Measurements from ENCODE around the gene EYA2.

EYA2 gene

GRCh38 chr20:47038566-47039560 lies 144.2 kb downstream of the EYA2 start:
- Histone ChIP-seq H3K4me3 (ENCODE audit: low read length) (no peak overlapping the region), H3K36me3 (ENCODE audit: insufficient read depth, low read length) (no peaks in the 10 kb centered on the region), H2AFZ (ENCODE audit: low read depth, low read length) (no peak overlapping the region), H3K27me3 (ENCODE audit: insufficient read depth, low read length) (no peaks in the 10 kb centered on the region), H3K4me1 (ENCODE audit: insufficient read depth, low read length) (no peaks in the 10 kb centered on the region), H3K9me3 (ENCODE audit: low read length) (no peaks in the 10 kb centered on the region)

- H3K4me3 ChIP-seq (ENCODE audit: low read length) = no peak overlapping the region
- no peaks in the 10 kb centered on the region for H3K4me1 ChIP-seq (ENCODE audit: insufficient read depth, low read length)
- H2AFZ ChIP-seq (ENCODE audit: low read depth, low read length) = no peak overlapping the region
- no peaks in the 10 kb centered on the region for H3K36me3 ChIP-seq (ENCODE audit: insufficient read depth, low read length)
- H3K27me3 ChIP-seq (ENCODE audit: insufficient read depth, low read length) = no peaks in the 10 kb centered on the region
- H3K9me3 ChIP-seq (ENCODE audit: low read length) = no peaks in the 10 kb centered on the region
Measured at GRCh38 chr20:47040506-47041125, 146.0 kb downstream of the EYA2 start.

GRCh38 chr20:47041396-47041899 lies 146.8 kb downstream of the EYA2 start:
- H3K36me3 ChIP-seq (ENCODE audit: insufficient read depth, low read length) = no peaks in the 10 kb centered on the region
- H3K27me3 ChIP-seq (ENCODE audit: insufficient read depth, low read length) = no peaks in the 10 kb centered on the region
- H3K4me3 ChIP-seq (ENCODE audit: low read length) = no peak overlapping the region
- no peaks in the 10 kb centered on the region for H3K9me3 ChIP-seq (ENCODE audit: low read length)
- no peak overlapping the region for H2AFZ ChIP-seq (ENCODE audit: low read depth, low read length)
- no peaks in the 10 kb centered on the region for H3K4me1 ChIP-seq (ENCODE audit: insufficient read depth, low read length)

GRCh38 chr20:47042464-47042863 lies 147.8 kb downstream of the EYA2 start:
- no peak overlapping the region for H2AFZ ChIP-seq (ENCODE audit: low read depth, low read length)
- no peak overlapping the region for H3K4me3 ChIP-seq (ENCODE audit: low read length)
- H3K9me3 ChIP-seq (ENCODE audit: low read length) = no peaks in the 10 kb centered on the region
- H3K36me3 ChIP-seq (ENCODE audit: insufficient read depth, low read length) = no peaks in the 10 kb centered on the region
- H3K4me1 ChIP-seq (ENCODE audit: insufficient read depth, low read length) = no peaks in the 10 kb centered on the region
- no peaks in the 10 kb centered on the region for H3K27me3 ChIP-seq (ENCODE audit: insufficient read depth, low read length)

- Histone ChIP-seq H3K4me3 (ENCODE audit: low read length) (no peak overlapping the region), H3K36me3 (ENCODE audit: insufficient read depth, low read length) (no peaks in the 10 kb centered on the region), H3K4me1 (ENCODE audit: insufficient read depth, low read length) (no peaks in the 10 kb centered on the region)
Measured at GRCh38 chr20:47043086-47043485, 148.4 kb downstream of the EYA2 start.

GRCh38 chr20:47044938-47045337 lies 150.3 kb downstream of the EYA2 start:
- Histone ChIP-seq H2AFZ (ENCODE audit: low read depth, low read length) (no peak overlapping the region), H3K27me3 (ENCODE audit: insufficient read depth, low read length) (no peaks in the 10 kb centered on the region), H3K4me1 (ENCODE audit: insufficient read depth, low read length) (no peaks in the 10 kb centered on the region), H3K36me3 (ENCODE audit: insufficient read depth, low read length) (no peaks in the 10 kb centered on the region), H3K4me3 (ENCODE audit: low read length) (no peak overlapping the region), H3K9me3 (ENCODE audit: low read length) (no peaks in the 10 kb centered on the region)

More at GRCh38 chr20:47043086-47043485, 148.4 kb downstream of the EYA2 start:
- Histone ChIP-seq H2AFZ (ENCODE audit: low read depth, low read length) (no peak overlapping the region), H3K9me3 (ENCODE audit: low read length) (no peaks in the 10 kb centered on the region), H3K27me3 (ENCODE audit: insufficient read depth, low read length) (no peaks in the 10 kb centered on the region)

GRCh38 chr20:47048054-47048453 lies 153.4 kb downstream of the EYA2 start:
- H2AFZ ChIP-seq (ENCODE audit: low read depth, low read length) = no peak overlapping the region

GRCh38 chr20:47049771-47050170 lies 155.1 kb downstream of the EYA2 start:
- H3K4me1 ChIP-seq (ENCODE audit: insufficient read depth, low read length) = no peaks in the 10 kb centered on the region
- no peaks in the 10 kb centered on the region for H3K9me3 ChIP-seq (ENCODE audit: low read length)
- no peaks in the 10 kb centered on the region for H3K27me3 ChIP-seq (ENCODE audit: insufficient read depth, low read length)
- H3K4me3 ChIP-seq (ENCODE audit: low read length) = no peak overlapping the region
- no peak overlapping the region for H2AFZ ChIP-seq (ENCODE audit: low read depth, low read length)
- H3K36me3 ChIP-seq (ENCODE audit: insufficient read depth, low read length) = no peaks in the 10 kb centered on the region

More at GRCh38 chr20:47048054-47048453, 153.4 kb downstream of the EYA2 start:
- Histone ChIP-seq H3K4me3 (ENCODE audit: low read length) (no peak overlapping the region), H3K36me3 (ENCODE audit: insufficient read depth, low read length) (no peaks in the 10 kb centered on the region), H3K27me3 (ENCODE audit: insufficient read depth, low read length) (no peaks in the 10 kb centered on the region), H3K9me3 (ENCODE audit: low read length) (no peaks in the 10 kb centered on the region), H3K4me1 (ENCODE audit: insufficient read depth, low read length) (no peaks in the 10 kb centered on the region)

GRCh38 chr20:47050996-47051395 lies 156.4 kb downstream of the EYA2 start:
- Histone ChIP-seq H3K36me3 (ENCODE audit: insufficient read depth, low read length) (no peaks in the 10 kb centered on the region), H3K27me3 (ENCODE audit: insufficient read depth, low read length) (no peaks in the 10 kb centered on the region), H2AFZ (ENCODE audit: low read depth, low read length) (no peak overlapping the region), H3K4me3 (ENCODE audit: low read length) (no peak overlapping the region), H3K9me3 (ENCODE audit: low read length) (no peaks in the 10 kb centered on the region), H3K4me1 (ENCODE audit: insufficient read depth, low read length) (no peaks in the 10 kb centered on the region)

GRCh38 chr20:47051936-47052526 lies 157.4 kb downstream of the EYA2 start:
- Histone ChIP-seq H3K36me3 (ENCODE audit: insufficient read depth, low read length) (no peaks in the 10 kb centered on the region), H2AFZ (ENCODE audit: low read depth, low read length) (no peak overlapping the region), H3K9me3 (ENCODE audit: low read length) (no peaks in the 10 kb centered on the region), H3K27me3 (ENCODE audit: insufficient read depth, low read length) (no peaks in the 10 kb centered on the region), H3K4me1 (ENCODE audit: insufficient read depth, low read length) (no peaks in the 10 kb centered on the region), H3K4me3 (ENCODE audit: low read length) (no peak overlapping the region)

GRCh38 chr20:47054506-47054905 lies 159.9 kb downstream of the EYA2 start:
- no peak overlapping the region for H2AFZ ChIP-seq (ENCODE audit: low read depth, low read length)
- no peaks in the 10 kb centered on the region for H3K36me3 ChIP-seq (ENCODE audit: insufficient read depth, low read length)
- H3K4me3 ChIP-seq (ENCODE audit: low read length) = no peak overlapping the region
- no peaks in the 10 kb centered on the region for H3K27me3 ChIP-seq (ENCODE audit: insufficient read depth, low read length)
- no peaks in the 10 kb centered on the region for H3K4me1 ChIP-seq (ENCODE audit: insufficient read depth, low read length)
- H3K9me3 ChIP-seq (ENCODE audit: low read length) = no peaks in the 10 kb centered on the region

- Histone ChIP-seq H2AFZ (ENCODE audit: low read depth, low read length) (no peak overlapping the region), H3K36me3 (ENCODE audit: insufficient read depth, low read length) (no peaks in the 10 kb centered on the region), H3K4me3 (ENCODE audit: low read length) (no peak overlapping the region), H3K4me1 (ENCODE audit: insufficient read depth, low read length) (no peaks in the 10 kb centered on the region), H3K27me3 (ENCODE audit: insufficient read depth, low read length) (no peaks in the 10 kb centered on the region), H3K9me3 (ENCODE audit: low read length) (no peaks in the 10 kb centered on the region)
Measured at GRCh38 chr20:47054945-47055344, 160.3 kb downstream of the EYA2 start.

All from neuron (in vitro differentiated cells).